ENCODE measurements around the gene RABGAP1L.

RABGAP1L gene

DNA sequence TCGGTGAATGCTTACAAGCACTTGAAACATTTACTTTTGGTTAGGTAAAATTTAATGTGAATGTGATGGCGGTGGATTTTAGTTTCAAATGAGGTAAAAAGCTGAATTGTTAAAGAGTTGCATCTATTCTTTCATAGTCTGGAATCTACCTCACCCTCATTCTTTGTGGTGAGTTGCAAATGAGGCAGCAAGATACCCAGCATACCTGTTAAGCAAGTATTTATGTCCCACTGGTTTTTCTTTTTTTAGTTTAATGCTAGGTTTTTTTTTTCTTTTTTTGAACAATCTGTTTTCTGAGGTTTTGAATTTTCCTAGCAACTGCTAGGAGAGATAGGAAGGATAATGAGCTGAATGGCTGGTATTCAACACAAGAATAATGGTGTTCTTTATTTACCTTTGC is 712.6 kb downstream of the RABGAP1L start:
- no peak for DNase-seq (ENCODE audit: low spot score)
- no peak for TF ChIP-seq CTCF (IDR thresholded peaks at IDR 0.05; ENCODE audit: borderline replicate concordance, control extremely low read depth, extremely low read depth, insufficient read depth, missing control alignments)
- in situ Hi-C loops (cut with MboI; ENCODE audit: low sequenced_read_pairs, unreplicated experiment) = no loop called here

DNA sequence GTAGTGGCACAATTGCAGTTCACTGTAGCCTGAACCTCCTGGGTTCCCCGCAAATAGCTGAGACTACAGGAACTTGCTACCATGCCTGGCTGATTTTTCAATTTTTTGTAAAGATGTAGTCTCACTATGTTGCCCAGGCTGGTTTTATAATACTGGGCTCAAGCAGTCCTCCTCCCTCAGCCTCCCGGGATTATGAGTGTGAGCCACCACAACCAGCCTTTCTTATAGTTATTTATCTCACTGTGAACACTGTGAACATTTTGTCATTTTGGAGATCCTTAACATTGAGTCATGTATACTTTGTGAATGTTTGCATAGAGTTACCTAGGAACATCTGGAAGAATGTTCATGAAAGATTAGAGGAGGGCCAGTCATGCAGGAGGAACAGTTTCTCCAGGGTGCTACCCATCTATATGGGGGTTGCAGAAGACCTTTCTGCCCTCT is 713.3 kb downstream of the RABGAP1L start:
- TF ChIP-seq CTCF (IDR thresholded peaks at IDR 0.05; ENCODE audit: borderline replicate concordance, control extremely low read depth, extremely low read depth, insufficient read depth, missing control alignments) = no peak
- in situ Hi-C loops (cut with MboI; ENCODE audit: low sequenced_read_pairs, unreplicated experiment) = no loop called here
- DNase-seq (ENCODE audit: low spot score) = no peak

- in situ Hi-C loops (cut with MboI; ENCODE audit: low sequenced_read_pairs, unreplicated experiment) = no loop called here
- no peak for TF ChIP-seq CTCF (IDR thresholded peaks at IDR 0.05; ENCODE audit: borderline replicate concordance, control extremely low read depth, extremely low read depth, insufficient read depth, missing control alignments)
- DNase-seq (ENCODE audit: low spot score) = peak; percentile 45
These were observed 715.2 kb downstream of the RABGAP1L start for GRCh38 chr1:174874331-174875053.

DNA sequence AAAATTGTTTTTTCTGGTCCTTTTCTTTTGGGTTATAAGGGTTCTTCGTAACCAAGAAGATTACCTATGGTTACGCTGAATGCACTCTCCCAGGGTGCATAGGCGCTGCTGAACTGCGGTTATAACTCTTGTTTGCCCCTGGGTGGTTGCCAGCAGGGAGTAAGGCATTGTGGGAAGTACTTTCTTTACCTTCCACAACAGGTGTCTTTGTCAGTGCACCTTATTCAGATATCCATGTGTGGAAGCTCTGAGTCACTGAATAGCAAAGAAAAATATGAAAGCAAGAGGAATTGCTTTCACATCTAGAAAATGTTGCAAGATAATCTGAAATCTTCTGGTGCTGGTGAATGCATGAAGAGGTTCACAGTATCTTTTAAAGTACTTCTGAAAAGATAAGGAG is 716.0 kb downstream of the RABGAP1L start:
- in situ Hi-C loops (cut with MboI; ENCODE audit: low sequenced_read_pairs, unreplicated experiment) = no loop called here
- TF ChIP-seq CTCF (IDR thresholded peaks at IDR 0.05; ENCODE audit: borderline replicate concordance, control extremely low read depth, extremely low read depth, insufficient read depth, missing control alignments) = no peak
- no peak for DNase-seq (ENCODE audit: low spot score)

GRCh38 chr1:174877208-174877673 is 717.9 kb downstream of the RABGAP1L start:
- no peak for DNase-seq (ENCODE audit: low spot score)
- TF ChIP-seq CTCF (IDR thresholded peaks at IDR 0.05; ENCODE audit: borderline replicate concordance, control extremely low read depth, extremely low read depth, insufficient read depth, missing control alignments) = no peak
- in situ Hi-C loops (cut with MboI; ENCODE audit: low sequenced_read_pairs, unreplicated experiment) = no loop called here

DNA sequence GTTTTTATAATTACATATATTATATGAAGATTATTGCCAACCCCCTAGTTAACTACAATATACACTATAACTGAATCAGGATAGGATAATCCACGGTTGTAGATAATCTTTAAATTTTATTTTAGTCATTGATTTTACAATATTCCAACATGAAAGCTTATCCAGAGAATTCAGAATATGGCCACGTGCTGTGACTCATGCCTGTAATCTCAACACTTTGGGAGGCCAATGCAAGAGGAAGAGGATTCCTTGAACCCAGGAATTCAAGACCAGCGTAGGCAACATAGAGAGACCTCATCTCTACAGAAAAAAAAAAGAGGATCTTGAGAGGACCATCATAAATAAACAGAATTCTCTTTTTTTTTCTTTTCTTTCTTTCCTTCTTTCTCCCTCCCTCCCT is 720.9 kb downstream of the RABGAP1L start:
- no peak for DNase-seq (ENCODE audit: low spot score)
- in situ Hi-C loops (cut with MboI; ENCODE audit: low sequenced_read_pairs, unreplicated experiment) = no loop called here

More for the DNA sequence above, 720.9 kb downstream of the RABGAP1L start:
- TF ChIP-seq CTCF (IDR thresholded peaks at IDR 0.05; ENCODE audit: borderline replicate concordance, control extremely low read depth, extremely low read depth, insufficient read depth, missing control alignments) = no peak

All from GM13976 (cell line).